GM21528 (cell line): ENCODE results near the gene COQ8B.

Source experiments
- ATAC-seq: cut with Tn5 transposase; IDR thresholded peaks from one replicate; pipeline ENCODE4 v1.9.1; 2021; ENCODE audit warnings: mild to moderate bottlenecking, moderate library complexity; ENCODE audit not compliant: unreplicated experiment, low FRiP score

Gene COQ8B

GRCh38 chr19:40642051-40642706 is 74.5 kb downstream of the COQ8B start:
- ATAC-seq, result no peak
